Measurements from ENCODE around the gene KIAA1671.

The KIAA1671 gene

DNA sequence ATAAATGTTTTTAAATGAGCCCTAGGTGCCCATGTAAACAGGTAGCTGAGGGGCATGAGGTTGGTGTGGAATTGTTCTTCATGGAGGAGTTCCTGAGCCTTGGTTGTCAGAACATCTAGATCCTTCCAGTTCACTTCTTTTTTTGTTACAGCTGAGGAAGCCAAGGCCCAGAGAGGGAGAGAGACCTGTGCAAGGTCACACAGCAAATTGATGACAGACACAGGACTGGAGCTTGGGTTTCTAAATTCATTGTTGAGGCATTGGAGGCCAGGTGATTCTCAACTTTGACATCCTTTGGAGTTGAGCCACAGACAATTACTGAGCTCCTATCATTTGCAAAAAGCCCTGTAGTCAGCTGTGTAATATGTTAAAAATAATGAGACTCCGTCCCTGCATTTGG lies 174.0 kb downstream of the KIAA1671 start:
- TF ChIP-seq, protein P1, sequence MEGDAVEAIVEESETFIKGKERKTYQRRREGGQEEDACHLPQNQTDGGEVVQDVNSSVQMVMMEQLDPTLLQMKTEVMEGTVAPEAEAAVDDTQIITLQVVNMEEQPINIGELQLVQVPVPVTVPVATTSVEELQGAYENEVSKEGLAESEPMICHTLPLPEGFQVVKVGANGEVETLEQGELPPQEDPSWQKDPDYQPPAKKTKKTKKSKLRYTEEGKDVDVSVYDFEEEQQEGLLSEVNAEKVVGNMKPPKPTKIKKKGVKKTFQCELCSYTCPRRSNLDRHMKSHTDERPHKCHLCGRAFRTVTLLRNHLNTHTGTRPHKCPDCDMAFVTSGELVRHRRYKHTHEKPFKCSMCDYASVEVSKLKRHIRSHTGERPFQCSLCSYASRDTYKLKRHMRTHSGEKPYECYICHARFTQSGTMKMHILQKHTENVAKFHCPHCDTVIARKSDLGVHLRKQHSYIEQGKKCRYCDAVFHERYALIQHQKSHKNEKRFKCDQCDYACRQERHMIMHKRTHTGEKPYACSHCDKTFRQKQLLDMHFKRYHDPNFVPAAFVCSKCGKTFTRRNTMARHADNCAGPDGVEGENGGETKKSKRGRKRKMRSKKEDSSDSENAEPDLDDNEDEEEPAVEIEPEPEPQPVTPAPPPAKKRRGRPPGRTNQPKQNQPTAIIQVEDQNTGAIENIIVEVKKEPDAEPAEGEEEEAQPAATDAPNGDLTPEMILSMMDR (IDR thresholded peaks at IDR 0.05; ENCODE audit: low read depth, low read length, missing control alignments), result no peak
- in situ Hi-C loops (cut with HindIII; ENCODE audit: low pct_ligation_motif_present, low sequenced_read_pairs), result no loop called here
- no peak for DNase-seq
- Histone ChIP-seq H3K27ac (no peak overlapping the region), H3K36me3 (replicated peaks) (no peaks in the 10 kb centered on the region), H3K27me3 (replicated peaks) (no peaks in the 10 kb centered on the region), H3K4me3 (ENCODE audit: low read depth, low read length) (no peak overlapping the region)

DNA sequence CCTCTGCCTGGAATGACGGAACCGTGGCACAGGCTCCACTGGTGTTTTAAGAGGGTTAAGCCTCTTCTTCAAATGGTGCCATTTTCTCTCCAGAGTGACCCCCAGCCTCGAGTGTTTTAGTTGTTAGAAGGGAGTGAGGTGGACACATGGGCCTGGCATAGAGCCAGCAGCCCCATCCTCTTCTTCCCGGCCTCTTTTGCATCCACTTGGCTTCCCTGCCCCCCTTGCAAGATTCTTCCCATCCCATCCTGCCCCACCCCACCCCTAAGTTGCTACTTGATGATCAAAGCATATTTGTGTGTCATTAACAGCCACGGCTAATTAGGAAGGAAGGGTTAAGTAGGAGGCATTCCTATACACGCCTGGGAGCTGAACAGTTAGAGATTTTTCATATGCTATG lies 174.8 kb downstream of the KIAA1671 start:
- no peak overlapping the region for H3K27ac ChIP-seq
- H3K27me3 ChIP-seq (replicated peaks), result no peaks in the 10 kb centered on the region
- H3K36me3 ChIP-seq (replicated peaks), result no peaks in the 10 kb centered on the region
- DNase-seq, result no peak
- in situ Hi-C loops (cut with HindIII; ENCODE audit: low pct_ligation_motif_present, low sequenced_read_pairs), result no loop called here
- TF ChIP-seq, protein P1 (IDR thresholded peaks at IDR 0.05; ENCODE audit: low read depth, low read length, missing control alignments), result no peak
- H3K4me3 ChIP-seq (ENCODE audit: low read depth, low read length), result no peak overlapping the region

DNA sequence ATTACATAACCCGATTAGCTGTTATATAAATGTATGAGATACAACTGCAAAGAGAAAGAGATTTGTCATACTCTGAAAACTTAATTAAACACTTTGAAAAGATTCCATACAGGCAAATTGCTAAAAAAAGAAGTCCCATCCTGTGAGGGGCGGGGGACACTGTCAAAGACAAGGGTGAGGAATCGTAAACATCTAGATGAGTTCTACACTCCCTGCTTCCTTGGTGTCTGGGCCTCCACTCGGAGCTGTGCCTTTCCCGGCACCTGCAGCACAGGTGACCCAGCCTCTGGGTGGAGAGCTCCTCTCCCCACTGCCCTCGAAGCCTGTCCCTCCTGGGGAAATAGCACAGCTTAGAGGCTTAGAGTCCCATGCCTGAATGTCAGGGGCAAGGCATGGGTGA lies 177.9 kb downstream of the KIAA1671 start:
- no peak for DNase-seq
- Histone ChIP-seq H3K4me3 (ENCODE audit: low read depth, low read length) (no peak overlapping the region), H3K27ac (no peak overlapping the region), H3K27me3 (replicated peaks) (no peaks in the 10 kb centered on the region), H3K36me3 (replicated peaks) (no peaks in the 10 kb centered on the region)
- TF ChIP-seq, protein P1 (IDR thresholded peaks at IDR 0.05; ENCODE audit: low read depth, low read length, missing control alignments), result no peak
- in situ Hi-C loops (cut with HindIII; ENCODE audit: low pct_ligation_motif_present, low sequenced_read_pairs), result no loop called here

DNA sequence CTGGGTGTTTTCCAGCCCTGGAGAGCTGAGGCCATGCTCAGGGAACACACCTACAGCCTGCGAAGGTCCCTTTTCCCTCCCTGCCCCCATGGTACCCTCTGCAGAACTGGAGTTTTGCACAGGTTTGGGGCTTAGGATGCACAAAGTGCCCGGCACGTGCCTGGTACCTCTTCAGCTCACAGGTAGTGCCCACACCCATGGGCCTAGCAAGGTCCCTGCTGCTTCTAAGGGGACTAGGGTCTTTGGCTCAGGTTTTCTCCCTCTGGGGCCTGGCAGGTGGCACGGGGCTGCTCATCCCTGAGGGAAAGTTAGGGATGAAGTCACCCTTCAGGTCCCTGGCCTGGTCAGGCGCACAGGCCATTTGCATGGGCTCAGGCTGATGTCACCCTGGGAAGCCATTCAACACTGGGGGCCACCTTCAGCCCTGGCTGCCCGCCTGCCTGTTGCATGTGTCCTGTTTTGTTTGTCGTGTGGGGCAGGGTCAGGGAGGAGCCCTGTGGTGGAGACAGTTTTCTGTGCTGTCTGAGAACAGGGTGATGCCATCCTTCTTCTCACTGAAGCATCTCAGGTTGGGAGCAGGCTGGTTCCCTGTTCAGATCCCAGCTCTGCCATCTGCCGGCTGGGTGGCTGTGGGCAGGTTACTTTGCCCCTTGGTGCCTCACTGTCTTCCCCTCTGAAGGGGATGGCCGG lies 178.8 kb downstream of the KIAA1671 start:
- Histone ChIP-seq H3K4me3 (ENCODE audit: low read depth, low read length) (no peak overlapping the region), H3K27ac (no peak overlapping the region), H3K36me3 (replicated peaks) (no peaks in the 10 kb centered on the region), H3K27me3 (replicated peaks) (no peaks in the 10 kb centered on the region)
- DNase-seq, result no peak
- TF ChIP-seq, protein P1 (IDR thresholded peaks at IDR 0.05; ENCODE audit: low read depth, low read length, missing control alignments), result no peak
- in situ Hi-C loops (cut with HindIII; ENCODE audit: low pct_ligation_motif_present, low sequenced_read_pairs), result no loop called here

DNA sequence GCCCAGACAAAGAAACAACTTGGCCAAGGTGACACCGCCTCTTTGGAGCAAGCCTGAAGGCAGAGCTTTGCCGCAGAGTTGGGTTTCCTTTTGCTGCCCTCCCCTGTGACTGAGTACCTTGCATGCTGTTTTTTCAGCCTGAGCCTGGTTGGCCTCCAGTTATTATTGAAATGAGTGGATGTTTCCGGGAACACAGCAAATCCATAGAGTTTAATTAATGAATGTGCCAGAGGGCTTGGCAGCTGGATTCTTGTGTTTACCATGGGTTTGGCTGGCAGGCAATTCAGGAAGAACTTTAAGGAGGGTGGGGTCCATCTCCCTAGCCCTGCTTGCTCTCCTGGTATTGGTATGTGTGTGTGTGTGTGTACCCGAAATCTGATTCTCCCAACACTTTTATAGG lies 181.5 kb downstream of the KIAA1671 start:
- Histone ChIP-seq H3K27ac (no peak overlapping the region), H3K4me3 (ENCODE audit: low read depth, low read length) (no peak overlapping the region), H3K36me3 (replicated peaks) (no peaks in the 10 kb centered on the region), H3K27me3 (replicated peaks) (no peaks in the 10 kb centered on the region)
- no peak for DNase-seq
- TF ChIP-seq, protein P1 (IDR thresholded peaks at IDR 0.05; ENCODE audit: low read depth, low read length, missing control alignments), result no peak
- in situ Hi-C loops (cut with HindIII; ENCODE audit: low pct_ligation_motif_present, low sequenced_read_pairs), result no loop called here

DNA sequence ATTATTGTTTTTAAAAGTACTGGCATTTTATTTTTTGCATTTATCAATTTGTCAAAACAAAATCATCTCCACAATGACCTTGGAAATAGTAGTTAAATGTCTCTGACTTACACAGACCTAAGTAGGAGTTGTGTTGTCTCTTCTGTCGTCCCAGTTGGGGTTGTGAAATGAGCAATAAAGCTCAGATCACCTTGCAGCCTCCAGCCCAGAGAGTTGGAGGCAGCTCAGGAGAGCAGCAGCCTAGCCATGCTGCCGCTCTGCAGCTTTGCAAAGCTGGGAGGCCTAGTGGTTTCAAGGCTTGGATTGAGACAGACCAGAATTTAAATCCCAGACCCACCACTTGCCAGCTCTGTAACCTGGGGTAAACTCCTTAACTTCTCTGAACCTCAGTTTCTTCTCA lies 181.9 kb downstream of the KIAA1671 start:
- Histone ChIP-seq H3K27ac (no peak overlapping the region), H3K27me3 (replicated peaks) (no peaks in the 10 kb centered on the region)

More for the DNA sequence above, 181.9 kb downstream of the KIAA1671 start:
- TF ChIP-seq, protein P1 (IDR thresholded peaks at IDR 0.05; ENCODE audit: low read depth, low read length, missing control alignments), result no peak
- Histone ChIP-seq H3K4me3 (ENCODE audit: low read depth, low read length) (no peak overlapping the region), H3K36me3 (replicated peaks) (no peaks in the 10 kb centered on the region)
- no peak for DNase-seq
- in situ Hi-C loops (cut with HindIII; ENCODE audit: low pct_ligation_motif_present, low sequenced_read_pairs), result no loop called here

Data from brain microvascular endothelial cell (primary cell).